ENCODE data around the gene DPP10.
"Not testable (repeated sequence)": the region's sequence is repeated elsewhere in the genome, so short reads cannot be mapped to it uniquely, and the experiment has no call there.

Gene DPP10

GRCh38 chr2:114729026-114729425, 286.6 kb downstream of the DPP10 start:
- no peak for DNase-seq

DNA sequence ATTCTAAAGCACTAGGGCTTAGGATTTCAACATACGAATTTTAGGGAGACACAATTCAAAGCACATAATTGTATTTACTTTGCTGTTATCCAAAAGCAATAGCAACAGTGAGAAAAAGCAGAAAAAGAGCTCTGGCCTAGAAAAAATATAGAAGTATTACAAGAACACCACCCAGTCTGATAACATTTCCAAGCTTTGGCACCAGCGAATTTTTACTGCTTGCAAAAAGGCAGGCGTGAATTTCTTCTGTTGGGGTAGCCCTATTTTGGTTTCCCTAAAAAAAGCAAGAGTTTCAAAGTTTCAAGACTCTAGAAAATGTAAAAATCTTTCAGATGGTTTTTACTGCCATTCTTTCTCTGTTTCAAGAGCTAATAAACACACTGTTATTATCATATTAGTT, 292.7 kb downstream of the DPP10 start:
- DNase-seq, result no peak

DNA sequence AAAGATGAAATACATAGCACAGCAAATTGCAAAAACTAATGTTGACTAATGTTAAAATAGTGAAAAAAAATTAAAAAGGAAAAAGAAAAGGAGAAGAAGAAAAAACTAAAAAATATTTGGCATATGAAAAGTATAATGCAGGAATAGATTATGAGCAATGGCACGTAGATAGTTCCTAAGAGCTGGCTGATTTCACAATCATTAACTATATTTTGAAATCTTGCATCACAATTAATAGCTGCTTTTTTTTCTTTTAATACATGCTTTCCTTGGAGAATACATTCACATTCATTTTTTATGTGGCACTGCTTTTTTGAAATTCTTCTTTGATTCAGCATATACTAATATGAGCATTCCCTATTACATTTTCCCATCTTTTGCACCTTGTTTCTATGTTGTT, 299.8 kb downstream of the DPP10 start:
- no peak for DNase-seq

DNA sequence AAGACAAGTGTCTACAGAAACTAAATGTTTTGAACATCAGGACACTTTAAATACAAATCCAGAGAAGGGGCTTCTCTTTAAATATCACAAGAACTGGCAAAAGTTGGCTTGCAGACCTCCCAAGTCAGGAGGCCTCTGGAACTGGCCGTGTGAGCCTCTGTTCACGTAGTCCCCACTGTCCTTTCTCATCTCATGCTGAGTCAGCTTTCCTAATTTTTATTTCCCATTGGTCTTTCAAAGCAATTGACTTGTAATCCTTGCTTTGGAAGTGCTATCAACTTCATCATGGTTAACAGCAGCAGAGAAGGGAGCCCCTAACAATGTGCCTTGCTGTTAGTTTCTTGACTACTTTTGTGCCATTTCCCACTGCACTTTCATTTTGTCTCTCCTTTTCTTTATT, 303.3 kb downstream of the DPP10 start:
- DNase-seq, result no peak

DNA sequence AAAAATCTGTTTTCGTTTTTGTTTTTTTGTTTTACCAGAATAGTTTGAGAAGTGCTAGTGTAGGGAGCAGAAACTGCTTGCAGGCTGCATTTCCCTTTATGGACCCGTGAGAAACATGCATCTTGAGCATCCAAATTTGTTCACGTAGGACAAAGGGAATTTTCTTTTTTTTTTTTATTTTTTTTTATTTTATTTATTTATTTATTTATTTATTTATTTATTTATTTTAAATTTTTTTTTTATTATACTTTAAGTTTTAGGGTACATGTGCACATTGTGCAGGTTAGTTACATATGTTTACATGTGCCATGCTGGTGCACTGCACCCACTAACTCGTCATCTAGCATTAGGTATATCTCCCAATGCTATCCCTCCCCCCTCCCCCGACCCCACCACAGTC, 305.7 kb downstream of the DPP10 start:
- not testable (repeated sequence) for DNase-seq

- DNase-seq, result no peak
These were observed 310.0 kb downstream of the DPP10 start for GRCh38 chr2:114752425-114752824.

- DNase-seq, result no peak
These were observed 310.7 kb downstream of the DPP10 start for GRCh38 chr2:114753145-114753544.

GRCh38 chr2:114754907-114755563, 312.6 kb downstream of the DPP10 start:
- DNase-seq, result no peak

GRCh38 chr2:114762376-114762775, 319.9 kb downstream of the DPP10 start:
- DNase-seq, result no peak

DNA sequence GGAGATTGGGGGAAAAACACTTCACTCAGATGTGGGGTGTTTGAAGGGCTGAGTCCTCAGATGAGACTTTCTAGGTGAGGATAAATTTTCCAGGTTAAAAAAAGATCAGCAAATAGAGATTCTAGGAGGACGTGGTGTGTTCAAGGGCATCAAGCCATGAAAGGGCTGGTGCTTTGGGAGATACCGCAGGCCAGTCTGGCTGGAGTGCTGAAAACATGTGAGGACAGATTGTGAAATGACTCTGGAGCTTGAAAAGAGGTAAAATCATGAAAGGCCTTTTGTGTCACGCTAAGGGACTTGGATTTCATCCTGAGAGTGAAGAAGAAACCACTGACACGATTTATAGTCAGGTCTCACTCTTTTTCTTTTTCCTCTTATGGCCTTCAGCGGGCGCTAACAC, 320.5 kb downstream of the DPP10 start:
- no peak for DNase-seq

- DNase-seq, result no peak
These were observed 326.7 kb downstream of the DPP10 start for GRCh38 chr2:114769110-114769509.

DNA sequence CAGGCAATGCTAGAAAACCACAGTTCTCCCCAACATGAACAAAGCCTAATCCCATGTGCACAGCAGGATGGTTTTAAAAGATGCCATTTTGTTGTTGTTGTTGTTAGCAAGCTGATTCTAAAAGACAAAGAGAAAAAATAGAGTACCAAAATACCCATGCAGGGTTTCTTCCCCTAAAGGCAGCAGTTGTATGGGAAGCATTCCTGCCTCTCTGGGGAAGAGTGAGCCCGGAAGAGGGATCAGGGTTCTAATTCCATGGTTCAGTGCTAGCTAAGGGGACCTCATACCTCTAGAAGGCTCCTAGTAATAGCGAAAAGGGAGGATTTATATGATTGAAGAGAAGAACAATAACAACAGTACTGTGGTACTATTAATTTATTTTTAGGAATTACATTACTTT, 327.6 kb downstream of the DPP10 start:
- no peak for DNase-seq

DNA sequence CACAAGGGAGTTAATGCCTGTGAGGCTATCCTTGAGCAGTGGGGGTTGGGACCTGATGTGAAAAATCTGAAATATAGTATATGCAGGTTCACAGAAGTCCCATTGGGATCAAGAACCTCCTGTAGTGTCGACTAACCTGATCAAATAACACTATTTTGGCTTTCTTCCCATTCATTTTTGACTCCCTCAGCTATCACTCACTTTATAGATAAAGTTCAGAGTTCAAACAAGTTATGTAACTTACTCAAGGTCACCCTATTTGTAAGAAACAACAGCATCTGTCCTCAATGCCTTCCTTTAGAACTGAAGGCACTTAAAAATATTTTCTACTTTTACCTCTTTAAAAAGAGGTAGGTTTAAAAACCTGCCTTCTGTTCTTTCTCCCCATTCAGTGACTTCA, 341.6 kb downstream of the DPP10 start:
- DNase-seq, result no peak

GRCh38 chr2:114784890-114785583, 342.6 kb downstream of the DPP10 start:
- DNase-seq, result no peak

- DNase-seq, result no peak
These were observed 344.5 kb downstream of the DPP10 start for GRCh38 chr2:114786901-114787300.

GRCh38 chr2:114787486-114787885, 345.0 kb downstream of the DPP10 start:
- no peak for DNase-seq

DNA sequence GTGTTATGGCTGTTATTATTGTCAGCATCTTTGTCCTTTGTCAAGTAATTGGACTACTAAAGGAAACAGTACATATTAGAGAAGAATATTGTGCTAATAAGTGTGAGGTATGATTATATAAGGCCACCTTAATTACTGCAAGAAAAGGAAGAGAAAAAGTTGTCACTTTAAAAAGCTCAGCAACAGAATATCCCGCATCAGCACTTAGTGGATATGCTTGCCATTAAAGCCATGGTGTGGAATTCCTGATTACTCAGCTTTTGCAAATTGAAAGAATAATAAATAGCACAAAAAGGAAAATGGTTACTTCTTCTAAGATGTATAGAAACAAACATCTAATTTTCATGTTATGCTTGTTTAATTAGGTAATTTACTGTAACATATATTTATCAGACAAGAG, 347.5 kb downstream of the DPP10 start:
- no peak for DNase-seq

DNA sequence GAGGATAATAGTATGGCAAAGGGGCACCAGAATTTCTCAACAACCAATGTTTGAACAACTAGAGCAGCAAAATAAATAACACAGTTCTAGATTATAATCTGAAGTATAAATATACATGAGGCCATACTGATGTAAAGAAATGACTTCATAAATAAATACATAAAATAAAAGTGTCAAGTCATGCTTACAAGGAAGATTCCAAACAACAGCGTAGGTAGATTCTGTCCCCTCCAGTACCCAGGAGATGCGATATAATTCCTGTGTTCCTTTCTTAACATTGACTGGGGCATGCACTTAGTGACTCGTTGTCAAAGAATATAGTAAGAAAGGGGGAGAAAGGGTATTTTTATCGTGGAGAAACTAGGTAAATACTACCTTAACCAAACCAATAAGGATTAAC, 355.1 kb downstream of the DPP10 start:
- DNase-seq, result no peak

DNA sequence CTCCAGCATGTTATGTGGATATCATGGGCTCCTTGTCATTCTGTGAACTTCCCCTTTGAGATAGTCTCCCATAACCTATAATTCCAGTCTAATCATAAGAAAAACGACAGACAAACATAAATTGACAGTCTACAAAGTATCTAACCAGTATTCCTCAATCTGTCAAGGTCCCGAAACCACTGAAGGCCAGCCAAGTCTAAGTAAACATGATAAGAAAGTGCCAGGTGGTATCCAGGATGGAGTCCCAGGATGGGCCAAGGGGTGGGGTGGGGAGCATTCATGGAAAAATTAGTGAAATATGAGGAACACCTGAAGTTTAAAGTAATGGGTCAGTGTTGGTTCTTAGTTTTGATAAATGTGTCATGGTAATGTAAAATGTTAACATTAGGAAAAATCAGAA, 355.5 kb downstream of the DPP10 start:
- no peak for DNase-seq

DNA sequence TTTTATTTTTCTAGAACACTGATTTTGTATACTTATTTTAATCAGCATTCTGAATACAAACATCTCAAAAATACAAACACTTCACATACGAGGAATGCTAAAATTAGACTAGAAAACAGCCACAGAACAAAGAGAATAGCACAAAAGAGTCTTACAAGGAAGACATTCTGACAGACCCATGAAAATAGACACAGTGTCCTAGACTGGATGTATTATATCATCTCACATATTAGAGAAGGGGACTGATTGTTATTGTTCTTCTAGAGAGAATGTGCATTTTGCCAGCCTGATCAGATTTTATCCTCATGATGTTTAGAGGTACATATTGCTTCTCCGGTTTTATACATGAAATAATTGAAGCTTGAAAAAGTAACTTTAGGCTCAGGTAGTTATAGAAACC, 357.9 kb downstream of the DPP10 start:
- no peak for DNase-seq

GRCh38 chr2:114805195-114805594, 362.8 kb downstream of the DPP10 start:
- DNase-seq, result no peak

DNA sequence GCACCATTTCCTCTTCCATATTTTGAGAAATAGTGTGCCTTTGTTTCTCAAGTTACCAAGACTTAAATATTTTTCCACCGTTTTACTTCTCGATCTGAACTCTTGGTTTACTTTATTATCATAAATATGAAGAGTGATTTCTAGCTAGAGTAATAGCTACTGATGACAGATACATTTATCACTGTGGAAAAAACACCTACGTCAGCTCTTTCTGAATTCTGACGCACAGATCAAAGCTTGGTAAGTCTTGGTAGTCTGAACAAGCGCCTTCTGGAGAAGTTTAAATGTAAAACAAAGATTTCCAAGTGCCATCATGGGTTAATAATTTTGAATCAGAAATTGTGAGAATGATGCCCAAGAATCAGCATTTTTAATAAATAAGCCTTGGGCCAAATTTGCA, 367.7 kb downstream of the DPP10 start:
- DNase-seq, result no peak

DNA sequence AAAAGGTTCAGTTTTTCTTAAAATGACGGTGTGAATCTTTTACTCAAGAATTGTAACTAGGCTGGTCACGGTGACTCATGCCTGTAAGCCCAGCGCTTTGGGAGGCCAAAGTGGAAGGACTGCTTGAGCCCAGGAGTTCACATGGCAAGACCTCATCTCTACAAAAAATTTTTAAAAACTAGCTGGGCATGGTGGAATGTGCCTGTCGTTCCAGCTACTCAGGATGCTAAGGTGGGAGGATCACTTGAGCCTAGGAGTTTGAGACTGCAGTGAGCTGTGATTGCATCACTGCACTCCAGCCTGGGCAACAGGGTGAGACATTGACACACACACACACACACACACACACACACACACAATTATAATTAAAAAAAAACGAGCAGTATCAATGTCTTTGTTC, 369.8 kb downstream of the DPP10 start:
- no peak for DNase-seq

- DNase-seq, result no peak
These were observed 371.9 kb downstream of the DPP10 start for GRCh38 chr2:114814355-114814754.

DNA sequence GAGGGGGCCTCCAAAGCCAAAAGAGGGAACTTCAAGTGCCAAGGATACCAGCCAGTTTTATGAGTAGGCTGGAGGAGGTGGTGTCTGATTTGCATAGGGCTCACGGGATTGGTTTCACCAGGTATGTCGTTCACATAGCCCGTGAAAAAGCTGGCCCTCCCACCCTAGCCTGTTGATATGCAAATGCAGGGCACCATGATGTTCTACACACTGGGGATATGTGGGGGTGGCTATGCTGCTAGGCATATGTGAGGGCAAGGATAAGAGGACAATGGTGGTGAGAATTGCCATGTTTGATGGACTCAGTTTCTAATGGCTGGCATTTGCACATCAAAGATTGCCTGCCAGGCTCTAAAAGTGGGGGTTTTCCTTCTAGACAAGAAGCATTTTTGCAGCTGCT, 378.6 kb downstream of the DPP10 start:
- DNase-seq, result no peak

Measured in SW 1271 (cell line).